ENCODE measurements around the gene AGTRAP. TPM values are rescaled to one million over a fixed set of nuclear protein-coding genes. Genes with fewer than 3 reads are reported as not detected.
A peak's percentile ranks its signal among the peaks of the same experiment; 100 is the strongest.

AGTRAP gene
- total and polyA plus RNA-seq, 2 of the 8 experiments (the other 6 are each of a cell fraction or from before 2014, with no cell fraction given): 69.7 to 192 TPM

DNA sequence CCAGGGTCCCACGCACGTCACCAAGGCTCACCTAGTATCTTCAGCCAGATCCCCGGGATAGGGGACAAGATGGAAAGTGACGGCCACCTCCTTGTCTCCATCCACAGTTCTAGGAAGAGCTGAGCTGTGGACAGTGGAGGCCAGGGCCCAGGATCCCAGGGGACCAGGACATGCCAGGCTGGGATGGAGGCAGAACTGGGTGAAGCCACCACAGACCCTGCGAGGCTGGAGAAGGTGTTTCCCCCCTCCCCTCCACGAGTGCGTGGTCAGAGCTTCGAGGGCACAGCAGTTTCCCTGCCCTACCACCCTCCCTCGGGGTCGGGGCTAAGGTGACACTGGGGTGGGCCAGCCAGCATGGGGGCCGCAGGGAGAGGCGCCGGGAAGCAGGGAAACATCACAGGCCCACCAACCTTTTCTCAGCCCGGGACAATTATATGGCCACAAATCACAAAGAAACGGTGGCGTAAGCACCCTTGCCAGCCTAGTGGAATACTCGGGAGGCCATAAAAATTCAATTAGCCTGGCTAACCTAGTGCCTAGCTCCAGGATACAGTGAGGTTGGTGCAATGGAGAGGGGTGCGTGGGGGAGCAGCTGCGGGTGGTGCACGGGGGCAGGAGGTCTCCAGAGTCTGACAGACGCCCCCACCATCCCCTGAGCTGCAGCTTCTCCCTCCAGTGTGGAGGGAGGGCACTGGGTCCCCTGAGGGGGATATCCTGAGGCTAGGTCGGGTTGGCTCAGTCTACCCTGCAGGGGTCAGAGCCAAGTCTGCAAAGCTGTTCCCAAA is 31.1 kb upstream of the AGTRAP start:
- peaks cover 0 to 7% of the 10 kb centered on the region in 2 experiments for H4K20me1 ChIP-seq (replicated peaks in 1 of 2; ENCODE audit: control insufficient read depth in 1 of 2, insufficient read depth in 2 of 2, low read length in 2 of 2)
- H3K4me3 ChIP-seq (ENCODE audit: extremely low read depth in 1 of 4, insufficient read depth in 2 of 4, low read depth in 3 of 4, low read length in 4 of 4): no peak overlapping the region
- H3K79me1 ChIP-seq (ENCODE audit: low read depth, low read length): peaks cover 9% of the 10 kb centered on the region
- peak overlapping the region; percentile 56 for H3K18ac ChIP-seq (ENCODE audit: extremely low read depth, low read length)
- FAIRE-seq: no peak
- DNase-seq (ENCODE audit: low read depth in 1 of 2, low spot score in 2 of 2): no peak
- H3K23me2 ChIP-seq (ENCODE audit: low read depth, low read length): peaks cover 6% of the 10 kb centered on the region
- H2BK20ac ChIP-seq (ENCODE audit: low read length): peak overlapping the region; percentile 72
- H4K8ac ChIP-seq (ENCODE audit: extremely low read depth, insufficient read depth, low read length): no peak overlapping the region
- H2BK12ac ChIP-seq (ENCODE audit: low read depth, low read length): peak overlapping the region; percentile 94; the same call in 1 of the 2 replicates
- peak overlapping the region; percentile 99 for H2BK15ac ChIP-seq (ENCODE audit: low read length)
- H2BK5ac ChIP-seq (ENCODE audit: low read depth, low read length): peak overlapping the region; percentile 75; the same call in 1 of the 2 replicates
- peaks cover 7 to 51% (median 35%) of the 10 kb centered on the region in 4 experiments for H3K4me1 ChIP-seq (replicated peaks in 1 of 4; ENCODE audit: control insufficient read depth in 3 of 4, insufficient read depth in 4 of 4, low read length in 3 of 4)
- POLR2A ChIA-PET (ENCODE audit: partially characterized antibody): interaction anchor here (0.8 to 14.6 kb wide), 11 partner anchors 10 to 82 kb away, joined by 4 to 329 read pairs (median 6); partner anchors contain the start of genes DRAXIN, FBXO44, FBXO6 and MAD2L2
- TF ChIP-seq HDAC6 (IDR thresholded peaks at IDR 0.05; ENCODE audit: low read depth, low read length) (no peak), CBX8 (IDR thresholded peaks at IDR 0.05; ENCODE audit: borderline replicate concordance, low read depth, low read length) (no peak), TEAD4 (IDR thresholded peaks at IDR 0.05; ENCODE audit: low read depth, low read length) (no peak), EP300 (IDR thresholded peaks at IDR 0.05; ENCODE audit: borderline replicate concordance in 1 of 2, low read depth in 2 of 2, low read length in 2 of 2) (no peak), POLR2A (IDR thresholded peaks at IDR 0.05; ENCODE audit: control extremely low read depth in 1 of 2, low read depth in 2 of 2, low read length in 2 of 2) (no peak), ASH2L (IDR thresholded peaks at IDR 0.05; ENCODE audit: low read length) (no peak)
- peak overlapping the region; percentile 94 for H2AK5ac ChIP-seq (ENCODE audit: low read depth, low read length)
- H3K4me2 ChIP-seq (ENCODE audit: insufficient read depth in 1 of 2, low read depth in 2 of 2, low read length in 2 of 2): 0 out of 4 replicates have a peak overlapping the region, but pooled peaks have one; percentile 7 to 22
- no peaks in the 10 kb centered on the region for H3K9me3 ChIP-seq (ENCODE audit: insufficient read depth in 2 of 2, low read depth in 1 of 2, low read length in 1 of 2)
- H4K5ac ChIP-seq (ENCODE audit: insufficient read length, low read depth, low read length): no peak overlapping the region
- no peak overlapping the region for H3K4ac ChIP-seq (replicated peaks; ENCODE audit: insufficient read length, low read depth, low read length)
- CTCF ChIA-PET (ENCODE audit: partially characterized antibody): interaction anchor here (0.8 to 9.2 kb wide), 11 partner anchors 9 to 227 kb away, joined by 3 to 266 read pairs (median 4); partner anchors contain the start of genes DRAXIN, FBXO6 and MAD2L2
- peaks cover 6 to 8% of the 10 kb centered on the region in 2 experiments; a peak in 2 of 4 replicates for H3K79me2 ChIP-seq (ENCODE audit: control insufficient read depth in 1 of 2, insufficient read depth in 2 of 2, low read length in 2 of 2)
- peak overlapping the region; percentile 40 for H4K91ac ChIP-seq (replicated peaks; ENCODE audit: insufficient read length, low read length)
- H3K14ac ChIP-seq (ENCODE audit: insufficient read length): no peak overlapping the region
- H3K27me3 ChIP-seq (replicated peaks in 1 of 4; ENCODE audit: control insufficient read depth in 3 of 4, extremely low read depth in 1 of 4, insufficient read depth in 3 of 4, low read length in 3 of 4): no peaks in the 10 kb centered on the region; a peak in 1 of 7 replicates
- H2AFZ ChIP-seq (ENCODE audit: low read length): no peak overlapping the region
- H3K27ac ChIP-seq (ENCODE audit: low read depth, low read length): no peak overlapping the region
- H3K23ac ChIP-seq (ENCODE audit: insufficient read length): no peak overlapping the region
- no peak overlapping the region for H2BK120ac ChIP-seq (replicated peaks; ENCODE audit: low read depth, low read length)
- no peak overlapping the region for H3K56ac ChIP-seq (replicated peaks; ENCODE audit: insufficient read length, low read depth, low read length)
- WGBS, 2 experiments (ENCODE audit: extremely low coverage in 1 of 2, insufficient coverage in 1 of 2, insufficient read length in 1 of 2, insufficient replicate concordance in 2 of 2, low coverage in 1 of 2, low lambda C conversion rate in 2 of 2, missing lambda C conversion rate in 1 of 2): 79% methylated on average over 19 of the region's 22 CpGs; no CpG with 5 or more reads in 1 of the 2 experiments
- peaks cover 0 to 6% (median 0%) of the 10 kb centered on the region in 4 experiments; a peak in 1 of 8 replicates for H3K36me3 ChIP-seq (ENCODE audit: control insufficient read depth in 2 of 4, insufficient read depth in 4 of 4, low read length in 3 of 4)
- no peak overlapping the region for H3K9ac ChIP-seq (replicated peaks in 1 of 4; ENCODE audit: extremely low read depth in 1 of 4, low read depth in 3 of 4, low read length in 3 of 4)

Data from H1 (cell line).